IPS-NIHi7 (cell line): ENCODE measurements around the gene IGFN1.

ENCODE experiments used
- DNase-seq: peaks from one replicate; pipeline ENCODE4 v3.0.0; 2012; ENCODE audit warnings: mixed read lengths; ENCODE audit errors: extremely low spot score

Gene IGFN1

DNA sequence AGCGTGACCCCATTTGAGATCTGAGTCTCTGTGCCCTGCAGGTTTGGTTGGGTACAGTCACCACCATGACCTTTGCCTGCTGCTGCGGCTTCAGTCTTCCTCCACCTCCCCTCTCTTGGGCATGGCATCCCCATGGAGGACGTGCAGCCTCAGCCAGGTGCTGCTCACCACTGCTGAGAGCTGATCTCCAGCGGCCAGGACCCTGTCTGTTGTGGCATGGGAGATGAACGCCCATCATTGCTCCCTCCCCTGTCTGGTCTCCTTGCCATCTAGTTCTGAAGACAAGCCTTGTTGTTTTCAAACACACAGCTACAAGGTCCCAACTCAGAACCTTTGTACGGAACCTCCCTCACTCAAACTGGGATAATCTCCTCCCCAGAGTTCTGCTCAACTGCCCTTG, 73.4 kb downstream of the IGFN1 start:
- no peak for DNase-seq

DNA sequence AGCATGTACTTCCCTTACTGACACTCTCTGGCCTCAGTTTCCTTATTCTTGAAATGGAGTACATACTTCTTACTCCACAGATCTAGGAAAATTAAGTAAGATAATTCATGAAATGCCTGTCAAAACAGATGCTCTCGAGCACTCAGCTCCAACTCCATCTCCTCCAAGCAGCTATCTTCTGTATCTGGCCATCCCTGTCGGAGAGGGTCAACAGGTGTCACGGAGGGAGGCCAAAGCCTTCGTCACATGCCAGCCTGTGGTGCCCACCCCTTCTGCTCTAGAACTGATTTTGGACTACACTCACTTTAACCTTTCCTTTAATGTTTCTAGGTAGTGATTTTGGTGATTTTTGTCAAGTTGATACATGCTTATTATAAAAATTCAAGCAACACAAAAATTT, 73.9 kb downstream of the IGFN1 start:
- no peak for DNase-seq

DNA sequence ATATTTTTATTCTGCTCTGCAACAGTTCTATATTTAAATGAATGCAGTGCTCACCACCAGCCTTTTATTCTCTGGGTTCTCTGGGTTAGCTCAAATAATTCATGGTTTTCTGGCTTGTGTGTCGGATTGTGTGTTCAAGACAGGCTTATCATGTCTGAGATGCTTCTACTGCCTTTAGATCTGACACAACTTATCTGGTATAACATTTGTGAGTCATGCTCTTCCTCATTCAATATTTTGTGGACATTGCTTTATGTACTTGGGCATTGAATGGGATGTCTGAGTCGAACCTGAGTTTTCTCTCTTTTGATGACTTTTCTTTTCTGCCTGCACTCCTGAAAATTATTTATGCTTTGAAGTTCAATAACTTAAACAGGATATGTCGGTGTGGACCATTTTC, 75.1 kb downstream of the IGFN1 start:
- no peak for DNase-seq

DNA sequence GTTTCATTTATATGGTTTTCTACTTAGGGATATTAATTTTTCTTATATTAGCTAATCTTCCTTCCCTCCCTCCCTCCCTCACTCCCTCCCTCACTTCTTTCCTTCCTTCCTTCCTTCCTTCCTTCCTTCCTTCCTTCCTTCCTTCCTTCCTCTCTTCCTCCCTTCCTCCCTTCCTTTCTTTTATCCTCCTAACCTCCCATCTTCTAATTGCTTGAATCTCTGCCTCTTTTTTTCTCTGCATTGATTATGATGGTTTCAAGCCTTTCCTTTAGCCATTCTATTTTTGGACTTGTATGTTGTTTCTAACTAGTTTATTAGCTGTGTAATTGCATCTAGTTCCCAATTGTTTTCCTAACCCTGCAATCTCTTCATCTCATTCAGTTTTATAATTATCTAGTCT, 75.7 kb downstream of the IGFN1 start:
- DNase-seq, result no peak

DNA sequence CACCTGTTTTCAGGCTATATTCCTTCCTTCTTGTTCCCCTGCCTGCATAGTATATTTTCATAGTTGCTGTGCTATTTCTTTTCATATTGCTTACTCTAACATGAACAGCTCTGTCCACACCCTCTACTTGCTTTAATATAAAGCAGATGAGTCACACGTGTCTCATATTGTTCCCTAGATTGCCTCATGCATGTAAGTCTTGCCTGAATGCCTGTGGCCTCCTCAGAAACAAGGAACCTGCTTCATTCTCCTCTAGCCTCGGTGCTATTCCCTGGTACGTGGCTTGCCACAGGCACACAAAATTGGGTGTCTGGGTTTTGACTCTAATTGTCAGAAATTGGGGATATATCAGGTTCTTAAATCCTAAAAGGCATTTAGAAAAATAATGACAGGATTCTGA, 76.2 kb downstream of the IGFN1 start:
- no peak for DNase-seq

DNA sequence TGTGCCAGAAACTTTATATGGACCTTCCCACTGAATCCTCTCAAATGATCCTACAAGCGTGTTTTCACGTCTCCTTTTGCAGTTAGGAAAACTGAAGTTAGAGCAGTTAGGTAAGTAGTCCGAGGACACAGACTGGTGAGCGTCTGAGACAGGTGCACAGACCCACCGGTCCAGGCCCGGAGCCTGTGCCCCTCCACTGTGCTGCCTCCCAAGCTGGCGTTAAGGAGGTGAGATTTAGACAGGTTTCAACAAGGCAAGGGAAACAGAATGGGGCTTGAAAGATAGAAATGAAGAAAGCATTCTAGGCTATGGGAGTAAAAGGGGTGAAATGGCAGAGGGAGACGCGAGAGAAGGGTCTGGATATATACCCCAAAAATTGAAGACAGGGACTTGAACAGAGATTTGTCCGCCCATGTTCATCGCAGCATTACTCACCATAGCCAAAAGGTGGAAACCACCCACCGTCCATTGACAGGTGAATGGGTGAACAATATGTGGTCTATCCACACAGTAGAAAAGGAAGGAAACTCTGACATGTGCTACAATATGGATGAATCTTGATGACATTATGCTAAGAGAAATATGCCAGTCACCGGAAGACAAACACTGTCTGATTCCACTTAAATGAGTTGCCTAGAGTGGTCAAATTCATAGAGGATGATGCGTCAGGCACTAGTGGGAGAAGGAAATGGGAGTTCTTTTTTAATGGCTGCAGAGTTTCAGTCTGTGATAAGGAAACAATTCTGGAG, 77.0 kb downstream of the IGFN1 start:
- DNase-seq, result no peak

DNA sequence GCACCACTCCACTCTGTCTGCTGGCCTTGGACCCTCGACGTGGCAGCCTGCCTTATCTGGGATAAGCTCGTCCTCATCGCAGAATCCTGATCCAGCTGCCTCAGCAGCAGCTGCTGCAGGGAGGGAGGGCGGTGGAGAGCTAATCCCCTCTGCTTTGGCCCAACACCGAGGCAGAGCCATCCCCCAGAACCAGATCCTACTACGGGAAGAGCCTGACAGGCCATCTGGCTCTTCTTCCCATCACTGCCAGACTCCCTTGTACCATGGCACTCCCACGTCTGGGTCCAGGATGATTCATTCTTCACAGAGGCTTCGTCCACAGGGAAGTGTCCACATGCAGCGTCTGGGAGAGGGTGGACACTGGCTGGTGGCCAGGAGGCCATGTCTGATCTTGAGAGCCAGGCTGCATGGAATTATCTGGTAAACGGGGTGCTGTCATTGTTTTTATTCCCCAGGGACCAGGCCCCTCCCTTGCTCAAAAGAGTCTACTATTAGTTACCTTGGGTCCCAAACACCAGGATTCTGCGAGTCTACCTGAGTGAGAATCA, 78.1 kb downstream of the IGFN1 start:
- DNase-seq, result no peak

DNA sequence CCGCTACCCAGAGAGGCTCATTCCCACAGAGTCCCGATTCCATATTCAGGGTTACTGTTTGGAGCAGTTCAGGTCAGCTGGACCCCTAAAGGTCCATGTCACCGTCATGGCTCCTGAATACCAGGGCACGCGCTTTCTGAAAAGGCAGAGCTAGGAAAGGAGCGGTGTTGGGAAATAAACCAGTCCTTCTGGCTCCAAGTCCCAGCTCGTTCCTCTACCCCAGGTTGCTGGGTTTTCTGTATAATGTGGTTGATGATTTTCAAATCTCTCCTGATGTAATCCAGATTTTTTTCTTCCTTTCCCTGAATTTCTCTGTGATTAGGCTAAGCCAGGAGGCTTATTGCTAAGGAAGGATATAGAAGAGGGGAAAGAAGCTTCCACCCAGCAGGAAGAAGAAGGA, 78.7 kb downstream of the IGFN1 start:
- DNase-seq, result no peak

DNA sequence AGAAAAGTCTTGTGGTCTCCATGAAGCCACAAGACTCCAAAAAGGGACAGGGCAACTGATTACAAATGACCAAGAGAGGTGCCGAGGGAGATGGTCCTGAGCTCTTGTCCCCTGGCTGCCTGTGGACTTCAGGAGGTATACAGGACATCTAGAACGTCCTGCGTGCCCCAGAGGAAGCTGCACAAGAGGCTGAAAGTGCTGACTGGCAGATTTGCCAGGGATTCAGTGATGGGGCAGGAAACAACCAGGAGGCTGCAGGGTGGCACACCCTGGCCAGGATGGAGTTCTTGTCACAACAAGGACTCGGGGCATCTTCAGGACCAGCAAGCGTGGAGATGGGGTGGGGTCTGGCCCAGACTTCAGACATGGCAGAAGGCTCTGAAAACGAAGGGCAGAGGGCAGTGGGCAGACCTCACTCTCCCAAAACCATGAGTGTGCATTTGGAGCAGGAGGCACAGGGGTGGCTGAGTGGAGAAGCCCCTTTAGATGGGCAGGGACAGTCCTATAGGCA, 79.3 kb downstream of the IGFN1 start:
- no peak for DNase-seq

DNA sequence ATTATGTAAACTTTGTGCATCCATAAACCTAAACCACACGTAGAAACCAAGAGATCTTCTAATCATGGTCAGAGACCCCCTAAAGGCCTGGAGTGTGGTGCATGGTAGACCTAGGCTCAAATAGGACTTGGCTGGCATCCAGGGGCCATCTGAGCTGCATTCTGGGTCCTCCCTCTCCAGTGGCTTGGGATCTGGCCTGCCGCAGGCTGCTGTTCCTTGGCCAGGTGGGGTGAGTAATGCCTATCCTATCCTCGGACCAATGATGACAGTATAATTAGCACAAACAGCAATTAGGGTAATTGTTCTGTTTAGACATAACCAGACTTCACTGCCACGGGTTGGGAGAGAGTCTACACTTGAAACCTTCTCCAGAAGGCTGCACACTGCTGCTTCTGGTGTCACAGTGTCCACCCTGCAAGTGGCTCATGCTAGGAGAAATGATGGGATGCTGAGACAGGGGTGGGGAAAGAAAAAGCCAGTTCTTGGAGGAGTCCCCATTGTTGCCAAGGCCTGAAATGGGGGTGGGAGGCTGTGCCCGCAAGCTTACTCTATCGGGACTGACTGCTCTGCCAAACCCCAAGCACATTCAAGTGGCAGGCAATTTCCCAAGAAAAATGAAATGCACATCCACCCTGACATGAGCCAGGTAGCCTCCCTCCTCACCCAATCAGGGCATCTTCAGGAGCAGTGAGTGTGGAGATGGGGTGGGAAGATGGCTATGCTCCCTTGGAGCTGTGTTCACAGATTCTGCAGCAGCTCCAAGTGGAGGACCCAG, 80.2 kb downstream of the IGFN1 start:
- DNase-seq, result no peak

DNA sequence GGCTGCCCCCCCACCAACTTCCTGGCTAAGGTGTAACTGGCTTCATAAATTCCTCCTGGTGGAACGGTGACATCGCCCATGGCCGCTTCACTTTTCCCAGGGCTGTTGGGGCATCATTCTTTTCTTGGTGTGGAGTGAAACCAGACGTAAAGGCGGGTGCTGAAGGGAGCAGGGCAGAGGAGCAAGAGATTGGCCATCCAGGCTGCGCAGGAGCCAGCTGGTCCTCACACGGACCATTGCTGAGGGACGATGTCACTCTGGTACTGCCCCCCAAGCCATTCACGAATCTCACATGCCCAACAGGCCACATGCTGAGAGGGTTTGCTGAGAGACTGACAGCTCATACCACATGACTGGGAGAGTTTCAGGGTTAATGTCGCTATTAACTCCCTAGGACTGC, 82.2 kb downstream of the IGFN1 start:
- no peak for DNase-seq

DNA sequence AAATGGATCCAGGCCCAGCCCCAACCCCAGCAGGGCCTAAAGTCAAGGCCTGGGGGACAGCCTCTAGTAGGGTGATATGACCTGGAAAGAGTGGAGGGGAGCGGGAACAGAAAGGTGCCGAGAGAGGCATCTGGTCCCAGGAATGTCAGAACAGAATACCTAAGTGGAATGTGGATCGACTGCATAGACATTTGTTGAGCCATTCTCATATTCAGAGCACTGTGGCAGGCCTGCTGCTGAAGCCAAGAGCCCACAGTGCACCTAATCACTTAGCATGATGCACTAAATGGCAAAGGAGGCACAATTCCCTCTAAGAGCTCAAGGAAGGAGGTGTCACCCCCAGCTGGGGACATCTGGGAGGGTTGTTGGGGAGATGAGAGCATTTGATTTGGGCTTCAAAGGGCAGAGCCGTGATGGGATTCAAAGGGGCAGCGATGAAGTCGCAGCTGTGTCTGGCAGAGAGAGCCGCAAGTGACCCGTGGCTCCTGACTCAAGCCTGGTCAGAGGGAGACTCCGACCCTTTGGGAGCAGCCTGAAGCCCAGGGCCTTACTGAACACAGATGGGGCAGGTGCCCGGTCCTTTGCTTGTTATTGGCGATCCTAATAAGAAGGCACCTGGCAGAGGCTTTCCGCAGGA, 84.1 kb downstream of the IGFN1 start:
- DNase-seq, result no peak

DNA sequence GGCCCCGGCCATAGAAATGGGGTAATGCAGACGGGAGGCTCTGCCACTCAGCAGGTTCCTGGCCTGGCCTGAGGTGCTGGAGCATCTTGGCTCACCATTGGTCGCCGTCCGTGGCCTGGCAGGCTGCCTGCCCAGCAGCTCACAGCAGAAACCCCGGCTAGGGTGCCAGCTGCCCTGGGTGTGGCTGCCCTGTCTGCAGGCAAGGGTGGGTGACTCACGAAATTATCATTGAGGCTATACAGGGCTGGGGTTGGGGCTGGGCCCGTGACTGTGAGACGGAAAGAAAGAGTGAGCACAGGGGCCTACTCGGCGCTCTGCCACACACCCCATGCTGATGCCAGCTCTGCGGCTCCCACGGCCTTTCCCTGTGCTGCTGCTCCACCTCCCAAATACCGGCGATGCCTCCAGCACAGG, 84.6 kb downstream of the IGFN1 start:
- DNase-seq, result no peak

DNA sequence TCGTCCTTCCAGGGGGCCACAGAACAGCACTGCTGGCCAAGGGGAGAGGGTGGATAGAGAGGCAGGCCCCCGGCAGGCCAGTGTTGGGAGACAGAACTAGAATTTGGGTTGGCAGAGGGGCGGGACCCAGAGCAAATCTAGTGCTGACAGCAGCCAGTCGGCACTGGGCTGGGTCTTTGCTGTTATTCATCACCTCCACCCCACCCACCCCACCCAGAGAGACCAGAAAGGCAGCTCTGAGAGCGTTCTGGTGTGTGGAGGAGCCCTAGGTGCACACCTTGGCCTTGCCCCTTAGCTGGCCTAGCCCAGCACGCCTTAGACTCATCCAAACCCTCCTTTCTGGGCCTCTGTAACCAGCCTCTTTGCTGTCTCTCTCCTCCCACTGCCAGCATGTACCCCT, 86.3 kb downstream of the IGFN1 start:
- DNase-seq, result no peak

DNA sequence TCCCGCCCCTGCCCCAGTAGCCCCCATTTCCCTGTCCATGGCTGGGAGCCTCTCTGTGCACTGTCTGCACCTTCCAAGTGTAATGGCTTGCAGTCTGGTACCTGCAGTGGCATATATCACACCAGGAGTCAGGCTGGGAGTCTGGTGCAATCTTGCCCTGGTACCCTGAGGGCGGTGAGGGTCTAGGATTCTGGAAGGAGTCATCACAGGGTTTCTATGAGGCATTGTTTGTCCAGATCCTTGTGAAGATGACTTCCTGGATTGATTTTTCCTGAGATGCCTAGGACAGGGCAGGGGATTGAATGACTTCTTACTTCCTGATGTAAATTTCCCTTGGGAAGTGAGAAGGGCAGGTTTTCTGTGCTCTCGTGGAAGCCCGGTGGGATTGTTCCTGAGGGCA, 86.8 kb downstream of the IGFN1 start:
- DNase-seq, result no peak
